ENCODE results near the gene MSRB2.

- TF ChIP-seq CTCF (IDR thresholded peaks at IDR 0.05; ENCODE audit: borderline replicate concordance, extremely low read depth, low read length, poor library complexity, severe bottlenecking) (no peak), EZH2 (IDR thresholded peaks at IDR 0.05; ENCODE audit: borderline replicate concordance, low read depth, low read length, severe bottlenecking) (no peak)
These were observed 44.1 kb upstream of the MSRB2 start for GRCh38 chr10:23051278-23051677.
